Common myeloid progenitor, CD34-positive (primary cell): ENCODE data around the gene PPM1H.

Experiments used
- CTCF ChIA-PET: fragments of 350-600 bp; sonication (Branson Sonifier 250); formaldehyde crosslinking; loops from one replicate; lab custom pipeline; 2021; ENCODE audit warnings: antibody characterized with exemption; lab: Charles Lee
- POLR2A ChIA-PET: fragments of 350-600 bp; sonication (Branson Sonifier 250); formaldehyde crosslinking; loops from one replicate; lab custom pipeline; 2021; ENCODE audit warnings: antibody characterized with exemption; lab: Charles Lee
- DNase-seq, 3 donors: peaks; one replicate each; pipeline versions ENCODE4 v3.0.0 to v3.0.0-alpha.2; 2013
- H3K27ac ChIP-seq, 2 experiments: 1 replicate in 1 of 2; 2 replicates in 1 of 2; pipeline ENCODE4 v1.7.0; 2013; ENCODE audit warnings: inconsistent platforms in 2 of 2, low read length in 2 of 2, mild to moderate bottlenecking in 2 of 2, low read depth in 1 of 2, moderate library complexity in 1 of 2; ENCODE audit not compliant: severe bottlenecking in 2 of 2, insufficient read depth in 1 of 2, poor library complexity in 1 of 2
- H3K27me3 ChIP-seq, 5 experiments: replicated peaks in 2 of 5; 1 replicate in 3 of 5; 2 replicates in 2 of 5; pipeline versions ENCODE4 v1.6.1 to v1.7.0; 2013; ENCODE audit warnings: low read length in 4 of 5, mild to moderate bottlenecking in 2 of 5, moderate library complexity in 2 of 5, inconsistent platforms in 1 of 5; ENCODE audit not compliant: insufficient read depth in 5 of 5, control insufficient read depth in 4 of 5
- H3K36me3 ChIP-seq, 4 experiments: 1 replicate in 2 of 4; 2 replicates in 2 of 4; pipeline versions ENCODE4 v1.6.1 to v1.7.0; 2013; ENCODE audit warnings: low read length in 3 of 4, control low read depth in 1 of 4, mild to moderate bottlenecking in 1 of 4; ENCODE audit not compliant: control insufficient read depth in 4 of 4, insufficient read depth in 4 of 4
- H3K4me1 ChIP-seq, 4 experiments: 1 replicate in 3 of 4; 2 replicates in 1 of 4; pipeline versions ENCODE4 v1.6.1 to v1.7.1; 2013; ENCODE audit warnings: low read length in 3 of 4, mild to moderate bottlenecking in 3 of 4, control low read depth in 1 of 4, inconsistent platforms in 1 of 4, moderate library complexity in 1 of 4; ENCODE audit not compliant: control insufficient read depth in 4 of 4, insufficient read depth in 4 of 4; ENCODE audit errors: control extremely low read depth in 1 of 4
- H3K4me3 ChIP-seq, 7 experiments: 1 replicate in 4 of 7; 2 replicates in 3 of 7; pipeline versions ENCODE4 v1.5.1 to v1.7.0; 2013; ENCODE audit warnings: mild to moderate bottlenecking in 7 of 7, low read length in 6 of 7, moderate library complexity in 6 of 7, inconsistent platforms in 2 of 7, low read depth in 2 of 7, control low read depth in 1 of 7; ENCODE audit not compliant: insufficient read depth in 4 of 7, control insufficient read depth in 1 of 7; ENCODE audit errors: extremely low read depth in 1 of 7
- H3K9me3 ChIP-seq, 5 experiments: 1 replicate in 4 of 5; 2 replicates in 1 of 5; pipeline versions ENCODE4 v1.6.1 to v1.7.1; 2013; ENCODE audit warnings: low read length in 4 of 5, mild to moderate bottlenecking in 2 of 5, inconsistent platforms in 1 of 5, low read depth in 1 of 5, moderate library complexity in 1 of 5; ENCODE audit not compliant: control insufficient read depth in 4 of 5, insufficient read depth in 2 of 5; ENCODE audit errors: control extremely low read depth in 1 of 5
- WGBS: methylation state at CpG from one replicate; pipeline ENCODE4 v1.1.5; 2013; ENCODE audit not compliant: insufficient coverage; 5-methylcytosine and 5-hydroxymethylcytosine counted together

The PPM1H gene

GRCh38 chr12:62714774-62715721 is 219.9 kb downstream of the PPM1H start:
- ChIA-PET POLR2A (no interaction called here), CTCF (interaction anchor here (1.0 to 2.1 kb wide), 4 partner anchors 8 to 14 kb away, joined by 3 to 6 read pairs (median 5); no protein-coding TSS in a partner anchor)
- Histone ChIP-seq H3K27ac (no peak overlapping the region), H3K9me3 (no peaks in the 10 kb centered on the region), H3K36me3 (peaks cover 0 to 25% (median 12%) of the 10 kb centered on the region in 4 experiments), H3K27me3 (no peaks in the 10 kb centered on the region), H3K4me1 (no peaks in the 10 kb centered on the region), H3K4me3 (no peak overlapping the region)
- WGBS: 94% methylated on average over 12 of the region's 14 CpGs
- DNase-seq: no peak

GRCh38 chr12:62714181-62714773 is 220.7 kb downstream of the PPM1H start:
- WGBS: 100% methylated on average over 5 of the region's 8 CpGs
- POLR2A ChIA-PET: no interaction called here
- H3K27ac ChIP-seq: no peak overlapping the region
- peaks cover 0 to 24% (median 6%) of the 10 kb centered on the region in 4 experiments for H3K36me3 ChIP-seq
- H3K4me1 ChIP-seq: no peaks in the 10 kb centered on the region
- no peaks in the 10 kb centered on the region for H3K9me3 ChIP-seq
- H3K4me3 ChIP-seq: no peak overlapping the region
- CTCF ChIA-PET: interaction anchor here (1.6 to 2.1 kb wide), 2 partner anchors 10 to 16 kb away, joined by 4 to 6 read pairs; no protein-coding TSS in a partner anchor
- DNase-seq: no peak
- no peaks in the 10 kb centered on the region for H3K27me3 ChIP-seq

- CTCF ChIA-PET: interaction anchor here (1.6 to 2.1 kb wide), 2 partner anchors 10 to 17 kb away, joined by 4 to 6 read pairs; no protein-coding TSS in a partner anchor
Measured at GRCh38 chr12:62713723-62714122, 221.2 kb downstream of the PPM1H start.

GRCh38 chr12:62712681-62713573 is 222.0 kb downstream of the PPM1H start:
- Histone ChIP-seq H3K36me3 (peaks cover 0 to 14% (median 6%) of the 10 kb centered on the region in 4 experiments), H3K4me1 (no peaks in the 10 kb centered on the region), H3K27me3 (no peaks in the 10 kb centered on the region), H3K9me3 (no peaks in the 10 kb centered on the region), H3K4me3 (no peak overlapping the region), H3K27ac (no peak overlapping the region)
- DNase-seq: no peak
- 96% methylated on average over 7 of the region's 8 CpGs for WGBS
- ChIA-PET CTCF (interaction anchor here (1.5 to 1.6 kb wide), 2 partner anchors 11 to 18 kb away, joined by 4 read pairs; no protein-coding TSS in a partner anchor), POLR2A (no interaction called here)

More at GRCh38 chr12:62713723-62714122, 221.2 kb downstream of the PPM1H start:
- no peak overlapping the region for H3K27ac ChIP-seq
- POLR2A ChIA-PET: no interaction called here
- DNase-seq: no peak
- 100% methylated on average over 3 of the region's 4 CpGs for WGBS
- H3K36me3 ChIP-seq: peaks cover 0 to 19% (median 4%) of the 10 kb centered on the region in 4 experiments
- H3K4me1 ChIP-seq: no peaks in the 10 kb centered on the region
- H3K4me3 ChIP-seq: no peak overlapping the region
- H3K9me3 ChIP-seq: no peaks in the 10 kb centered on the region
- no peaks in the 10 kb centered on the region for H3K27me3 ChIP-seq

- H3K27ac ChIP-seq: no peak overlapping the region
- no peak for DNase-seq
- no peaks in the 10 kb centered on the region for H3K4me1 ChIP-seq
- ChIA-PET POLR2A (no interaction called here), CTCF (interaction anchor here (1.5 to 1.7 kb wide), 2 partner anchors 9 to 13 kb away, joined by 4 read pairs; no protein-coding TSS in a partner anchor)
- 100% methylated on average over 3 of the region's 10 CpGs for WGBS
- peaks cover 0 to 14% (median 7%) of the 10 kb centered on the region in 4 experiments for H3K36me3 ChIP-seq
- no peak overlapping the region for H3K4me3 ChIP-seq
- no peaks in the 10 kb centered on the region for H3K27me3 ChIP-seq
- no peaks in the 10 kb centered on the region for H3K9me3 ChIP-seq
Measured at GRCh38 chr12:62711631-62712241, 223.2 kb downstream of the PPM1H start.

- H3K36me3 ChIP-seq: peaks cover 0 to 24% (median 6%) of the 10 kb centered on the region in 4 experiments
- H3K27me3 ChIP-seq: no peaks in the 10 kb centered on the region
- WGBS: 83% methylated on average over 2 of the region's 2 CpGs
- ChIA-PET POLR2A (no interaction called here), CTCF (interaction anchor here (1.3 to 4.8 kb wide), 3 partner anchors 12 to 90 kb away, joined by 3 to 22 read pairs (median 5); no protein-coding TSS in a partner anchor)
- H3K9me3 ChIP-seq: no peaks in the 10 kb centered on the region
- no peak for DNase-seq
- H3K4me1 ChIP-seq: peaks cover 0 to 3% (median 1%) of the 10 kb centered on the region in 4 experiments
- no peak overlapping the region for H3K27ac ChIP-seq
- H3K4me3 ChIP-seq: no peak overlapping the region
Measured at GRCh38 chr12:62709311-62709710, 225.6 kb downstream of the PPM1H start.
